H1 (cell line): ENCODE measurements around the gene VGLL4. TPM values are rescaled to one million over a fixed set of nuclear protein-coding genes. Genes with fewer than 3 reads are reported as not detected.

Source experiments
- CTCF ChIA-PET: fragments of 300-600 bp; sonication (Branson Sonifier 250); formaldehyde crosslinking; loops from one replicate; lab custom pipeline; 2021; ENCODE audit not compliant: partially characterized antibody; lab: Charles Lee
- POLR2A ChIA-PET: fragments of 300-600 bp; sonication (Branson Sonifier 250); formaldehyde crosslinking; loops from one replicate; lab custom pipeline; 2021; ENCODE audit warnings: inconsistent platforms; ENCODE audit not compliant: partially characterized antibody; lab: Charles Lee
- DNase-seq, 2 experiments: peaks; one replicate each; pipeline versions ENCODE4 v3.0.0 to v3.0.0-alpha.2; 2010 to 2022; ENCODE audit warnings: low spot score in 2 of 2, low read depth in 1 of 2, mixed read lengths in 1 of 2
- FAIRE-seq: peaks from 2 replicates; lab custom pipeline; 2011; peaks lifted over from hg19 to GRCh38; lab: Jason Lieb, UNC
- H2AFZ ChIP-seq: 2 replicates; pipeline ENCODE4 v1.8.1; 2012; ENCODE audit warnings: low read length, inconsistent platforms
- H2AK5ac ChIP-seq: 2 replicates; pipeline ENCODE4 v1.6.1; 2013; ENCODE audit warnings: low read depth, low read length
- H2BK120ac ChIP-seq: replicated peaks from 2 replicates; pipeline ENCODE3; 2013; ENCODE audit warnings: low read depth, low read length, inconsistent platforms
- H2BK12ac ChIP-seq: 2 replicates; pipeline ENCODE4 v1.6.1; 2013; ENCODE audit warnings: low read depth, low read length
- H2BK15ac ChIP-seq: 2 replicates; pipeline ENCODE4 v1.6.1; 2013; ENCODE audit warnings: low read length
- H2BK20ac ChIP-seq: 2 replicates; pipeline ENCODE4 v1.6.1; 2013; ENCODE audit warnings: low read length
- H2BK5ac ChIP-seq: 2 replicates; pipeline ENCODE4 v1.6.1; 2013; ENCODE audit warnings: low read depth, low read length
- H3K14ac ChIP-seq: 2 replicates; pipeline ENCODE4 v1.6.1; 2013; ENCODE audit warnings: inconsistent platforms; ENCODE audit not compliant: insufficient read length
- H3K18ac ChIP-seq: 2 replicates; pipeline ENCODE4 v1.6.1; 2013; ENCODE audit warnings: low read length; ENCODE audit errors: extremely low read depth
- H3K23ac ChIP-seq: 2 replicates; pipeline ENCODE4 v1.6.1; 2013; ENCODE audit warnings: inconsistent platforms; ENCODE audit not compliant: insufficient read length
- H3K23me2 ChIP-seq: 2 replicates; pipeline ENCODE4 v1.6.1; 2013; ENCODE audit warnings: low read depth, low read length
- H3K27ac ChIP-seq: 2 replicates; pipeline ENCODE4 v1.6.1; 2011; ENCODE audit warnings: low read depth, low read length, inconsistent platforms
- H3K27me3 ChIP-seq, 4 experiments: replicated peaks in 1 of 4; 1 replicate in 1 of 4; 2 replicates in 3 of 4; pipeline versions ENCODE4 v1.6.1 to v1.8.1; 2011 to 2013; ENCODE audit warnings: low read length in 3 of 4, mild to moderate bottlenecking in 3 of 4, inconsistent platforms in 2 of 4, mixed read lengths in 2 of 4, moderate library complexity in 1 of 4; ENCODE audit not compliant: control insufficient read depth in 3 of 4, insufficient read depth in 3 of 4; ENCODE audit errors: extremely low read depth in 1 of 4
- H3K36me3 ChIP-seq, 4 experiments: 2 replicates each; pipeline versions ENCODE4 v1.6.1 to v1.8.1; 2011 to 2013; ENCODE audit warnings: mild to moderate bottlenecking in 4 of 4, low read length in 3 of 4, moderate library complexity in 2 of 4, control low read depth in 1 of 4, inconsistent platforms in 1 of 4; ENCODE audit not compliant: insufficient read depth in 4 of 4, control insufficient read depth in 2 of 4
- H3K4ac ChIP-seq: replicated peaks from 2 replicates; pipeline ENCODE3; 2013; ENCODE audit warnings: low read length, low read depth, mixed read lengths, inconsistent platforms; ENCODE audit not compliant: insufficient read length
- H3K4me1 ChIP-seq, 4 experiments: replicated peaks in 1 of 4; 1 replicate in 1 of 4; 2 replicates in 3 of 4; pipeline versions ENCODE4 v1.6.1 to v1.8.1; 2011 to 2013; ENCODE audit warnings: low read length in 3 of 4, inconsistent platforms in 2 of 4, mixed read lengths in 1 of 4; ENCODE audit not compliant: insufficient read depth in 4 of 4, control insufficient read depth in 3 of 4
- H3K4me2 ChIP-seq, 2 experiments: 2 replicates each; pipeline versions ENCODE4 v1.6.1 to v1.8.1; 2011 to 2013; ENCODE audit warnings: low read depth in 2 of 2, low read length in 2 of 2, control low read depth in 1 of 2, inconsistent platforms in 1 of 2, mild to moderate bottlenecking in 1 of 2; ENCODE audit not compliant: insufficient read depth in 1 of 2
- H3K4me3 ChIP-seq, 4 experiments: fragments of 200-600, 300-600 bp in 1 of 4; sonication (generic), shearing (Covaris generic), sonication (Bioruptor Twin) in 1 of 4; 2 replicates each; pipeline versions ENCODE4 v1.5.1 to v1.8.1; 2011 to 2016; ENCODE audit warnings: low read length in 4 of 4, low read depth in 3 of 4, control low read depth in 2 of 4, inconsistent platforms in 2 of 4, mild to moderate bottlenecking in 2 of 4, mixed read lengths in 1 of 4, moderate library complexity in 1 of 4; ENCODE audit not compliant: insufficient read depth in 2 of 4; ENCODE audit errors: extremely low read depth in 1 of 4
- H3K56ac ChIP-seq: replicated peaks from 2 replicates; pipeline ENCODE3; 2013; ENCODE audit warnings: low read depth, mild to moderate bottlenecking, mixed read lengths, low read length, inconsistent platforms; ENCODE audit not compliant: insufficient read length
- H3K79me1 ChIP-seq: 2 replicates; pipeline ENCODE4 v1.6.1; 2013; ENCODE audit warnings: low read depth, low read length, control low read depth
- H3K79me2 ChIP-seq, 2 experiments: 2 replicates each; pipeline versions ENCODE4 v1.6.1 to v1.8.1; 2012 to 2013; ENCODE audit warnings: low read length in 2 of 2, mild to moderate bottlenecking in 2 of 2, inconsistent platforms in 1 of 2; ENCODE audit not compliant: insufficient read depth in 2 of 2, control insufficient read depth in 1 of 2
- H3K9ac ChIP-seq, 4 experiments: replicated peaks in 1 of 4; 1 replicate in 1 of 4; 2 replicates in 3 of 4; pipeline versions ENCODE4 v1.6.1 to v1.8.1; 2011 to 2013; ENCODE audit warnings: low read depth in 3 of 4, low read length in 3 of 4, control low read depth in 2 of 4, mild to moderate bottlenecking in 2 of 4, moderate library complexity in 2 of 4, inconsistent platforms in 1 of 4; ENCODE audit errors: extremely low read depth in 1 of 4
- H3K9me3 ChIP-seq, 2 experiments: 2 replicates each; pipeline versions ENCODE4 v1.6.1 to v1.8.1; 2012 to 2013; ENCODE audit warnings: mild to moderate bottlenecking in 2 of 2, moderate library complexity in 2 of 2, control low read depth in 1 of 2, inconsistent platforms in 1 of 2, low read depth in 1 of 2, low read length in 1 of 2, mixed read lengths in 1 of 2; ENCODE audit not compliant: insufficient read depth in 2 of 2
- H4K20me1 ChIP-seq, 2 experiments: replicated peaks in 1 of 2; 2 replicates each; pipeline versions ENCODE3 to v1.8.1; 2011 to 2013; ENCODE audit warnings: inconsistent platforms in 2 of 2, low read length in 2 of 2, mild to moderate bottlenecking in 1 of 2; ENCODE audit not compliant: insufficient read depth in 2 of 2, control insufficient read depth in 1 of 2
- H4K5ac ChIP-seq: 2 replicates; pipeline ENCODE4 v1.6.1; 2013; ENCODE audit warnings: low read length, low read depth, mixed read lengths, inconsistent platforms; ENCODE audit not compliant: insufficient read length
- H4K8ac ChIP-seq: 2 replicates; pipeline ENCODE4 v1.8.0; 2013; ENCODE audit warnings: mild to moderate bottlenecking, moderate library complexity, low read length, inconsistent platforms; ENCODE audit not compliant: insufficient read depth; ENCODE audit errors: extremely low read depth
- H4K91ac ChIP-seq: replicated peaks from 2 replicates; pipeline ENCODE3; 2013; ENCODE audit warnings: low read length, mixed read lengths, inconsistent platforms; ENCODE audit not compliant: insufficient read length
- CREB1 ChIP-seq: IDR thresholded peaks from 2 replicates; pipeline ENCODE4 v1.6.1; 2012; ENCODE audit warnings: inconsistent platforms
- HDAC2 ChIP-seq, 2 experiments: fragments of 300-600 bp in 1 of 2; sonication (generic) in 1 of 2; IDR thresholded peaks; 2 replicates each; pipeline ENCODE4 v1.6.1; 2011 to 2012; ENCODE audit warnings: low read depth in 2 of 2, low read length in 2 of 2, mild to moderate bottlenecking in 2 of 2, moderate library complexity in 2 of 2, borderline replicate concordance in 1 of 2, inconsistent platforms in 1 of 2
- JUND ChIP-seq: IDR thresholded peaks from 2 replicates; pipeline ENCODE4 v1.6.1; 2011; ENCODE audit warnings: mild to moderate bottlenecking, improper control_type of control experiment, low read length
- MAFK ChIP-seq: IDR thresholded peaks from 2 replicates; pipeline ENCODE4 v1.6.1; 2012; ENCODE audit warnings: low read depth, mild to moderate bottlenecking, improper control_type of control experiment, low read length
- MAX ChIP-seq: IDR thresholded peaks from 2 replicates; pipeline ENCODE4 v1.6.1; 2012; ENCODE audit warnings: inconsistent platforms
- RBBP5 ChIP-seq: IDR thresholded peaks from 2 replicates; pipeline ENCODE4 v1.7.1; 2012; ENCODE audit warnings: low read depth, mild to moderate bottlenecking, inconsistent platforms, low read length, moderate library complexity, borderline replicate concordance
- SUZ12 ChIP-seq: fragments of 200-600 bp; sonication (generic); IDR thresholded peaks from 2 replicates; pipeline ENCODE4 v1.6.1; 2012; ENCODE audit warnings: mild to moderate bottlenecking, inconsistent platforms, low read length, moderate library complexity, mixed read lengths
- YY1 ChIP-seq: IDR thresholded peaks from 2 replicates; pipeline ENCODE4 v1.6.1; 2011; ENCODE audit warnings: low read depth, mild to moderate bottlenecking, low read length
- WGBS, 2 experiments: shearing (Covaris generic) in 1 of 2; methylation state at CpG; one replicate each; pipeline versions ENCODE4 v1.1.6 to v1.1.7; 2013 to 2015; ENCODE audit warnings: low lambda C conversion rate in 2 of 2, mixed read lengths in 2 of 2, inconsistent platforms in 1 of 2, low coverage in 1 of 2, missing lambda C conversion rate in 1 of 2; ENCODE audit not compliant: insufficient replicate concordance in 2 of 2, insufficient coverage in 1 of 2, insufficient read length in 1 of 2; ENCODE audit errors: extremely low coverage in 1 of 2, missing lambda C conversion rate in 1 of 2; 5-methylcytosine and 5-hydroxymethylcytosine counted together
- polyA plus RNA-seq, 7 experiments: library from polyadenylated mRNA; depleted of rRNA in 3 of 7; stranded (reverse) in 5 of 7; unstranded in 2 of 7; fragments of >200 nt in 5 of 7; fragments of 200-250 nt in 2 of 7; gene quantifications; 1 replicate in 5 of 7; 2 replicates in 1 of 7; 4 replicates in 1 of 7; pipeline versions ENCODE4 v1.2.1 to v1.2.3, GENCODE V29; 2011 to 2013; ENCODE audit warnings: missing spikeins in 2 of 7, mixed read lengths in 2 of 7
- total RNA-seq: library from RNA; stranded (reverse); fragmentation: NEBNext Ultra II Directional; extraction: Animal tissue kit (Norgen Biotek cat#: 25700); gene quantifications from 2 replicates; pipeline ENCODE4 v1.2.1, GENCODE V29; 2021

VGLL4 gene
- total and polyA plus RNA-seq, 2 of the 8 experiments (the other 6 are each of a cell fraction or from before 2014, with no cell fraction given) = 45.1 to 50.0 TPM

DNA sequence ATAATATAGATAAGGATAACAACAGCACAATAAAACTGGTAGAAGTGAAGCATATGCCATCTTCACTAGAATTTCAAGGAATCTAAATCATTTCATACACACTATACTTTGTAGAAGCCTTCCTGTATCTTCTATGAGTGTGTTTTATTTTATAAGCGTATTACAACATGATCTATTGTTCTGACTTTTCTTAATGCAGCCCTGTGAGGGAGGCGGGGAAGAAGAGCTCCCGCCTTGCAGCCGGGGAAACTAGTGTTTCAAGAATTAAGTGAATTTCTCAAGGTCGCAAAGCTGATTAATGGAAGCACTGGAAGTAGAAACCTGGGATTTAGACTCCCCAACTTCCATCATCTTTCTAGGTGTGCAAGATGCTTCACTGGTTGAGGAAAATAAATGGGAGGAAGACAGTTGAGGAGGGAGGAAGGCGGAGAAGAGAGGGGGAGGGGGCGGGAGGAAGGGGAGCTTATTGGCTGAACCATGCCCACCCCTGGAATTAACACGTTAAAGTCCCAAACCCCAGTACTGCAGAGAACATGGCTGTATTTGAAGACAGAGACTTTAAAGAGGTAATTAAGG lies 32.9 kb downstream of the VGLL4 start:
- Histone ChIP-seq H2AFZ (no peak overlapping the region), H3K4ac (no peak overlapping the region), H3K36me3 (no peaks in the 10 kb centered on the region), H2BK120ac (no peak overlapping the region), H2BK20ac (no peak overlapping the region), H3K23ac (no peak overlapping the region), H2AK5ac (no peak overlapping the region), H3K23me2 (no peaks in the 10 kb centered on the region), H2BK5ac (no peak overlapping the region), H3K79me2 (peaks cover 4 to 99% of the 10 kb centered on the region in 2 experiments), H4K8ac (no peak overlapping the region), H2BK12ac (no peak overlapping the region), H3K14ac (no peak overlapping the region), H3K4me1 (peaks cover under 1 to 23% (median 8%) of the 10 kb centered on the region in 4 experiments), H3K56ac (no peak overlapping the region), H4K5ac (no peak overlapping the region), H3K4me3 (no peak overlapping the region), H4K91ac (no peak overlapping the region), H3K4me2 (no peak overlapping the region), H3K9ac (no peak overlapping the region), H3K79me1 (peaks cover 14% of the 10 kb centered on the region), H3K18ac (no peak overlapping the region), H3K9me3 (no peaks in the 10 kb centered on the region), H2BK15ac (no peak overlapping the region), H3K27ac (no peak overlapping the region), H4K20me1 (peaks cover 15 to 22% of the 10 kb centered on the region in 2 experiments), H3K27me3 (no peaks in the 10 kb centered on the region)
- CTCF ChIA-PET = interaction anchor here (1.3 to 1.4 kb wide), 2 partner anchors 18 to 44 kb away, joined by 4 read pairs; no protein-coding TSS in a partner anchor
- DNase-seq (no peak), FAIRE-seq (no peak)
- WGBS, 2 experiments = 86% methylated on average over 6 of the region's 8 CpGs; no CpG with 5 or more reads in 1 of the 2 experiments
- POLR2A ChIA-PET = interaction anchor here (1.8 to 2.2 kb wide), 2 partner anchors 10 to 24 kb away, joined by 5 to 6 read pairs; no protein-coding TSS in a partner anchor
- no peak for TF ChIP-seq JUND
- TF ChIP-seq MAFK = no peak
- TF ChIP-seq YY1 = no peak
- no peak for TF ChIP-seq HDAC2 (IDR thresholded peaks at IDR 0.05; ENCODE audit: borderline replicate concordance in 1 of 2, low read depth in 2 of 2, low read length in 2 of 2)
- TF ChIP-seq RBBP5 = no peak
- TF ChIP-seq SUZ12 = no peak
- TF ChIP-seq CREB1 = no peak
- TF ChIP-seq MAX = no peak
